RWPE2 (cell line): ENCODE results near the gene NF1.
"Not testable (repeated sequence)": the region's sequence is repeated elsewhere in the genome, so short reads cannot be mapped to it uniquely, and the experiment has no call there.

ENCODE experiments used
- ATAC-seq: fragments of 200-7000 bp; cut with Tn5 transposase; 3 replicates; pipeline ENCODE4 v1.9.1; 2021; ENCODE audit warnings: low read depth
- DNase-seq: peaks from one replicate; pipeline ENCODE4 v3.0.0-alpha.2; 2020; ENCODE audit warnings: low spot score
- H3K27ac ChIP-seq: fragments of 450-650 bp; 2 replicates; pipeline ENCODE4 v1.5.1; 2017; ENCODE audit warnings: mild to moderate bottlenecking; ENCODE audit not compliant: poor library complexity, severe bottlenecking
- H3K27me3 ChIP-seq: fragments of 250-450 bp; sonication (Bioruptor Pico); 2 replicates; pipeline ENCODE4 v1.5.1; 2021; ENCODE audit warnings: mild to moderate bottlenecking, moderate library complexity; ENCODE audit not compliant: insufficient read depth, poor library complexity, severe bottlenecking
- H3K36me3 ChIP-seq: fragments of 250-450 bp; sonication (Bioruptor Pico); 2 replicates; pipeline ENCODE4 v1.5.1; 2020; ENCODE audit warnings: low read depth, mild to moderate bottlenecking, moderate library complexity
- H3K4me1 ChIP-seq: fragments of 250-450 bp; sonication (Bioruptor Pico); 2 replicates; pipeline ENCODE4 v1.5.1; 2021; ENCODE audit warnings: mild to moderate bottlenecking, moderate library complexity; ENCODE audit not compliant: insufficient read depth, poor library complexity, severe bottlenecking
- H3K4me3 ChIP-seq: fragments of 250-450 bp; sonication (Bioruptor Pico); 2 replicates; pipeline ENCODE4 v1.5.1; 2021; ENCODE audit warnings: mild to moderate bottlenecking, moderate library complexity; ENCODE audit not compliant: severe bottlenecking
- H3K9me3 ChIP-seq: fragments of 250-450 bp; sonication (Bioruptor Pico); 2 replicates; pipeline ENCODE4 v1.5.1; 2021; ENCODE audit warnings: mild to moderate bottlenecking, moderate library complexity; ENCODE audit not compliant: severe bottlenecking
- TF ChIP-seq, protein P1 (sequence below): fragments of 450-650 bp; IDR thresholded peaks from one replicate; pipeline ENCODE4 v1.5.1; 2017; ENCODE audit warnings: mild to moderate bottlenecking, moderate library complexity; ENCODE audit not compliant: poor library complexity, severe bottlenecking

NF1 gene

DNA sequence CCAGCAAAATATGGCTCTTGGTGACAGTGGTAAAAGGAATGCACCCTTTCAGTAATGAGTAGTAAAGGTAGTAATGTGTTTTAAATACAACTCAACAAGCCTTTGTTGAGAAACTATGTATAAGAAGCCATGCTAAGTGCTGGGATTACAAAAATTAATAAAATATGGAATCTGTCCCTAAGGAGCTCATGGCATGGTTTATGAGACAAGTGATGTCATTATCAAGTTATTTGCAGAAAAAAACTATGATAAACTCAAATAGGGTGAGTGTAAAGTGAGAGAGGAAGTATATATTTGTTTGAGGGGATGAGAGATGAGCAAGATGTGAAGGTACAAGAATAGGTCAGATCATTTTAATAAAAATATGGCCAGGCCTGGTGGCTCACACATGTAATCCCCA, 76.9 kb downstream of the NF1 start:
- Histone ChIP-seq H3K4me1 (no peaks in the 10 kb centered on the region), H3K27ac (no peak overlapping the region), H3K36me3 (peaks cover 23% of the 10 kb centered on the region), H3K4me3 (no peak overlapping the region), H3K9me3 (no peaks in the 10 kb centered on the region), H3K27me3 (no peaks in the 10 kb centered on the region)
- TF ChIP-seq, protein P1, sequence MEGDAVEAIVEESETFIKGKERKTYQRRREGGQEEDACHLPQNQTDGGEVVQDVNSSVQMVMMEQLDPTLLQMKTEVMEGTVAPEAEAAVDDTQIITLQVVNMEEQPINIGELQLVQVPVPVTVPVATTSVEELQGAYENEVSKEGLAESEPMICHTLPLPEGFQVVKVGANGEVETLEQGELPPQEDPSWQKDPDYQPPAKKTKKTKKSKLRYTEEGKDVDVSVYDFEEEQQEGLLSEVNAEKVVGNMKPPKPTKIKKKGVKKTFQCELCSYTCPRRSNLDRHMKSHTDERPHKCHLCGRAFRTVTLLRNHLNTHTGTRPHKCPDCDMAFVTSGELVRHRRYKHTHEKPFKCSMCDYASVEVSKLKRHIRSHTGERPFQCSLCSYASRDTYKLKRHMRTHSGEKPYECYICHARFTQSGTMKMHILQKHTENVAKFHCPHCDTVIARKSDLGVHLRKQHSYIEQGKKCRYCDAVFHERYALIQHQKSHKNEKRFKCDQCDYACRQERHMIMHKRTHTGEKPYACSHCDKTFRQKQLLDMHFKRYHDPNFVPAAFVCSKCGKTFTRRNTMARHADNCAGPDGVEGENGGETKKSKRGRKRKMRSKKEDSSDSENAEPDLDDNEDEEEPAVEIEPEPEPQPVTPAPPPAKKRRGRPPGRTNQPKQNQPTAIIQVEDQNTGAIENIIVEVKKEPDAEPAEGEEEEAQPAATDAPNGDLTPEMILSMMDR = no peak
- DNase-seq (no peak), ATAC-seq (no peak)

DNA sequence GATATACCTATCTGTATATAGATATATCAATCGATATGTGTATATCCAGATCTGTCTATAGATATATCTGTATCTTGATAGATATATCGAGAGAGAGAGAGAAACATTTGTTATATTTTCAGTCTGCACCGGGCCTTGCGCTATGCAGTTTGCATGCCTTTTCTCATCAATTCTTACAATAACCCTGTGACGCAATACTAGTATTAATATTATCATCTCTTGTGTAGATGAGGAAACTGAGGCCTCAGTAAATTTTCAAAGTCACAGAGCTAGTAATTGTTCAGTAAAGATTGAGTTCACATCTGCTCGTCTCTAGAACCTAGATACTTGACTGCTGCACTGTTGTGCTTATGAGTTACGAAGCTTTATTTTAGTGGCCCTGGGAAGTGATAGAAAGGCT, 77.6 kb downstream of the NF1 start:
- Histone ChIP-seq H3K27ac (no peak overlapping the region), H3K9me3 (no peaks in the 10 kb centered on the region), H3K36me3 (peaks cover 23% of the 10 kb centered on the region), H3K4me3 (no peak overlapping the region), H3K4me1 (no peaks in the 10 kb centered on the region), H3K27me3 (no peaks in the 10 kb centered on the region)
- TF ChIP-seq, protein P1 = no peak
- DNase-seq = no peak
- ATAC-seq = no peak

DNA sequence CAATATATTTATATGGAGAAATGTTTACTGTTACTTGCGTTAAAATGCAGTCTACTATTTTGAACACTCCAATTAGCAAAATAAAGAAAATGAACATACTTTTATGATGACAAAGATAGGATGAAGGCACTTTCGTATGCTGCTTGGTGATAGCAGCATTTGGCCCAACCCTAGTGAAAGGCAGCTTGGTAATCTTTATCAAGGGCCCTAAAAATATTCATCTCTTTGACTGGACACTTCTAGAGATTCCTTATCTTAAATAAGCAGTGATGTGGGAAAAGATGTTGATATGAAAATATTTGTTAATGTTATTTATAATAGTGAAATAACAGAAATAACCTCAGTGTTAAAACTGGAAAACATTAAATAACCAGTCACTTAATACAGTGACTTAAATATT, 79.4 kb downstream of the NF1 start:
- Histone ChIP-seq H3K36me3 (peaks cover 23% of the 10 kb centered on the region), H3K9me3 (no peaks in the 10 kb centered on the region), H3K4me1 (no peaks in the 10 kb centered on the region), H3K4me3 (no peak overlapping the region), H3K27me3 (no peaks in the 10 kb centered on the region), H3K27ac (no peak overlapping the region)
- TF ChIP-seq, protein P1 = no peak
- DNase-seq (no peak), ATAC-seq (no peak)

DNA sequence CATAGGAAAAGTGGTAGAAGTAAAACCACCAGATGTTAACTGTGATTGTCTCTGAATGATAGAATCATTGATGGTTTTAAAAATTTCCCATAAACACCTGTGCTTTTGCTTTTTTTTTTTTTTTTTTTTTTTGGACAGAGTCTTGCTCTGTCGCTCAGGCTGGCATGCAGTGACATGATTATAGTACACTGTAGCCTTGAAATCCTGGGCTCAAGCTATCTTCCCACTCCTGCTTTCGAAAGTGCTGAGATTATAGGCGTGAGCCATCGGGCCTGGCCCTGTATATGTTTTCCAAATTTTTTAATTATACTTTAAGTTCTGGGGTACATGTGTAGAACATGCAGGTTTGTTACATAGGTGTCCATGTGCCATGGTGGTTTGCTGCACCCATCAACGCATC, 80.5 kb downstream of the NF1 start:
- H3K4me1 ChIP-seq = no peaks in the 10 kb centered on the region
- no peak for ATAC-seq
- H3K36me3 ChIP-seq = peaks cover 18% of the 10 kb centered on the region
- no peaks in the 10 kb centered on the region for H3K27me3 ChIP-seq
- DNase-seq = no peak
- H3K27ac ChIP-seq = no peak overlapping the region
- no peaks in the 10 kb centered on the region for H3K9me3 ChIP-seq
- no peak overlapping the region for H3K4me3 ChIP-seq
- TF ChIP-seq, protein P1 = no peak

DNA sequence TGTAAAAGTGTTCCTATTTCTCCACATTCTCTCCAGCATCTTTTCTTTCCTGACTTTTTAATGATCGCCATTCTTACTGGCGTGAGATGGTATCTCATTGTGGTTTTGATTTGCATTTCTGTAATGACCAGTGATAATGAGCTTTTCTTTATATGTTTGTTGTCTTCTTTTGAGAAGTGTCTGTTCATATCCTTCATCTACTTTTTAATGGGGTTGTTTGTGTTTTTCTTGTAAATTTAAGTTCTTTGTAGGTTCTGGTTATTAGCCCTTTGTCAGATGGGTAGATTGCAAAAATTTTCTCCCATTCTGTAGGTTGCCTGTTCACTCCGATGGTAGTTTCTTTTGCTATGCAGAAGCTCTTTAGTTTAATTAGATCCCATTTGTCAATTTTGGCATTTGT, 81.4 kb downstream of the NF1 start:
- not testable (repeated sequence) for H3K4me1 ChIP-seq, ATAC-seq, H3K27ac ChIP-seq, H3K27me3 ChIP-seq, DNase-seq, H3K9me3 ChIP-seq, H3K4me3 ChIP-seq
- H3K36me3 ChIP-seq = peaks cover 13% of the 10 kb centered on the region

DNA sequence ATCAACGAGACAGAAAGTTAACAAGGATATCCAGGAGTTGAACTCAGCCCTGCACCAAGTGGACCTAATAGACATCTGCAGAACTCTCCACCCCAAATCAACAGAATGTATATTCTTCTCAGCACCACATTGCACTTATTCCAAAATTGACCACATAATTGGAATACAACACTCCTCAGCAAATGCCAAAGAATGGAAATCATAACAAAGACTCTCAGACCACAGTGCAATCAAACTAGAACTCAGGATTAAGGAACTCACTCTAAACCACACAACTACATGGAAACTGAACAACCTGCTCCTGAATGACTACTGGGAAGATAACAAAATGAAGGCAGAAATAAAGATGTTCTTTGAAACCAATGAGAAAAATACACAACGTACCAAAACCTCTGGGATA, 84.2 kb downstream of the NF1 start:
- H3K27me3 ChIP-seq, ATAC-seq, H3K27ac ChIP-seq, H3K4me3 ChIP-seq, H3K9me3 ChIP-seq, H3K4me1 ChIP-seq, DNase-seq: not testable (repeated sequence)
- peaks cover 31% of the 10 kb centered on the region for H3K36me3 ChIP-seq
